HG03097 (cell line): ENCODE measurements around the gene CCDC178.
A peak's percentile ranks its signal among the peaks of the same experiment; 100 is the strongest.

Experiments
- ATAC-seq: cut with Tn5 transposase; IDR thresholded peaks from one replicate; pipeline ENCODE4 v1.9.1; 2021; ENCODE audit not compliant: unreplicated experiment, low FRiP score

The CCDC178 gene

GRCh38 chr18:32930695-32931301, 509.7 kb downstream of the CCDC178 start:
- ATAC-seq = peak; percentile 93

DNA sequence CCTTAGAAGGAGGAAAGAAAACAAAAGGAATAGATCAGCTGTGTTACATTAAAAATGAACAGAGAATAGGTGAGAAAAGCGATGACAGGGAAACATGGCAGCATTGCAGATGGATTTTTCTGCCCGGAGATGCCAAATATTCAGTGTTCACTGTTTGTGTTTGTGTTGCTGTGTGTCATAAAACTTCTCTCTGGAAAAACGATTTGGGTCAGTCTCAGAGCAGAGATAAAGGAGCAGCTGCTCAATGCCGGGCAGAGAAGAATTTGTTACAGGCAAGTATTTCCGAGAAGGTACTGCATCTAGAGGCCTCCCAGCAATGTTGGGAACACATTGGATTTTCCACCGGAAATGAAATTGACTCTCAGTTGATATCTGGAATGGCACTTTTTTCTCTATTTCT, 511.3 kb downstream of the CCDC178 start:
- ATAC-seq = no peak

DNA sequence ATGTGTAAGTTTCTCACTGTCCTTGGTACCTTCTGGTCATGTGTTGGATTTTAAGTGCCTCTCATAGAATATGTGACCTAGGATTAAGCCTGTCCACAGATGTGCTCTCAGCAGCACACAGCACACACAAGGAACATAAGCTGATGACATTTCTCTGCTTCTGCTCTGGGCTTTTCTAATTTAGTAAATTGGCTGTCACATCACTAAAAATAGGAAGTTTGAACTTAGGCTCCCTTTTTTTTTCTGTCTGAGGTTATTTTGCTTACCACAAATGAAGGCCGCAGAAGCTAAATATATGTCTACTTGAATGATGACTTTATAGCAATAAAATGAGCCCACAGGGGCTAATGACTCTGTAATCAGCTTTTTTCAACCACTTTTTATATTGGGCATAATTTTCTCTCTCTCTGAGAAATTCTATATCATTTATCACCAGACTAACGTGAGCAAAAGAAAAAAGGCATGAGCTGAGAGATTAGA, 517.5 kb downstream of the CCDC178 start:
- no peak for ATAC-seq

DNA sequence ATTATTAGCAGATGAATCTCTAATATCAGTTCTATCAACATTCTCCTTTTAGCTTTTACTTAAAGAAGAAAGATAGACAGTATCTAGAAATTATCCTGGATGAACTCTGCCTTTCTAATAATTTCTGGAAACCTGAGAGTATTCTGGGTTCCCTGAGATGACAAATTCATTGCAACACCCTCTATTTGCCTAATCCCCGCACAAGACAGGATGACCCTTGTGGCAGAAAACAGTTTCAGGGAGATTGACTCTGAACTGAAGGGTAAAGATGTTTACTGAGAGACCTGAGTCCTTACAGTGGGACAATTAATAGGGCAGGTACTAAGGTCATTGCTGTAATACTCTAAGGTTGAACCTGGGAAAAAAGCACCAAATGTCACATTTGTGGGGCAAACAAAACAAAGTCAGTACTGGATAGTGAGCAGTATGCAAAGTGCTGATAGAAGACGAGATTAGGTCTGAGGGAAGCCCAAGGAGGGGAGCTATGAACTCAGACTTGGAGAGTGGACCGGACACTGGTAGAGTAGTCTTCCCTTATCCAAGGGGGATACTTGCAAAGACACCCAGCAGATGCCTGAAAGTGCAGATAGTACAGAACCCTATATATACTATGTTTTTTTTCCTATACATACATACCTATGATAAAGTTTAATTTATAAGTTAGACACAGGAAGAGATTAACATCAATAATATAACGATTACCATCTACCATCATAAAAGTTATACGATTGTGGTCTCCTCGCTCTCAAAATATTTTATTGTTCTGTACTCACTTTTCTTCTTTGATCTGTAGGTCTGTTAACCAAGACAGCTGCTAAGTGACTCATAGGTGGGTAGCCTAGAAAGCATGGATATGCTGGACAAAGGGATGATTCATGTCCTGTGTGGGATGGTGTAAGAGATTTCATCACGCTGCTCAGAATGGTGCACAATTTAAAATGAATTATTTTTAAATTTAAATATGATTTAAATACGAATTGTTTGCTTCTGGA, 519.4 kb downstream of the CCDC178 start:
- ATAC-seq = no peak

DNA sequence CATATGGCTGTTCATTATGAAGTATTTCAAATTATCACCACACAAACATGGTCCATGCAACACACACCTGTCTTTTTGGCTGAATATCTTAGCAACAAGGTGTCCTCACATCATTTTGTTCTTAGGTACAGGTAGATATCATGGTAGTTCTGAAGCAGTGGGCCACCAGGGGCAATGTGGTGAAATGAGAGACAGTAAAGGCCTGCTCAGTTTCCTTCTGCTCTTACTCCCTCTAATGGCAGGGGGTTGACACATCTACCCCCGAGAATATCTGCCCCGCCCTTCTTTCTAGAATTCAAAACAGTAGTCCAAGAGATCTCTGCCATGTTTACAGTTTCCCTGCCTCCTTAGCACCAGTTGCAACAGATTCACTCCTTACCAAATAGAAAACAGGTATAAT, 520.7 kb downstream of the CCDC178 start:
- peak; percentile 95 for ATAC-seq

DNA sequence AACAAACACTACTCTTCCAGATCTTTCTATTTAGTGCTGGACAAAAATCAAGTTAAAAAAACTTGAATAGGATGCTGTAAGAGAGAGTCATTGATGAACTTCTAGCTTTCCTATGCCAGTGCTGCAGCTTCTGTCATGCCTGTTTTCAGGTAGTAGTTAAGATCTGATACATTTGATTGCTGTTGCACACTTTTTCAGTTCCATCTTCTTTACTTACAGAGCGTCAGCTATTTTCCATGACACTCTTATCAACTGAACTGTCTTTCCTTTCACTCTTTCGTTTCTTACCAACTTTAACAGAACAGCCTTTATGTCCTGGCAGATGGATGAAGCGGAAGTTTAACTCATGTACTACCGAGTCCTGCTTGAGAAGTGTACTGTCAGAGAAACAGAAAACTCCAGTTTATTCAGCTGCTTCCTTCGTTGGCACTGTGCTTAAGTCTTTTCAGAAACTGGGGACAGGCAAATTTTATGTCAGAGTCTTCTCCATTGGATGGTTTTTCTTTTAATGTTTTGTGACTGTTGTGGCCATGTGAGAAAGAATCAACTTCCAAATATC, 521.8 kb downstream of the CCDC178 start:
- ATAC-seq = no peak

DNA sequence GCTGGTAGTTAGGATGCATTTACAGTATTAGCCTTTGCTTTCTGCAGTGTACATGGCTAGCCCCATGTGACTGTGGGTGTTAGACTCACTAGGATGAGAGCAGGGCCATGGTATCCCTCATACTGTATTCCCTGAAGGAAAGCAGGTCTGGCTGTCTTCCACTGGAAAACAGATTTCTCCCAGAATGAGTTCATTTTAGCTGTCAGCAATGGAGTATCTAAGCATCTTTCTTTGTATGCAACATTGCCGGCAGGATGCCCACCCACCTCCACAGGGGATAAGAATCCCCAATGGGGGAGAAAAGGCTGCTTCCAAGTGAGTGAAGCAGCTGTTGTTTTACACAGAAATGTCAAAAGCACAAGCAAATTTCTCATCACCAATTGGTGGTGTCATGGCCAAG, 525.0 kb downstream of the CCDC178 start:
- ATAC-seq = no peak

- ATAC-seq = no peak
These were observed 528.7 kb downstream of the CCDC178 start for GRCh38 chr18:32911660-32912284.

DNA sequence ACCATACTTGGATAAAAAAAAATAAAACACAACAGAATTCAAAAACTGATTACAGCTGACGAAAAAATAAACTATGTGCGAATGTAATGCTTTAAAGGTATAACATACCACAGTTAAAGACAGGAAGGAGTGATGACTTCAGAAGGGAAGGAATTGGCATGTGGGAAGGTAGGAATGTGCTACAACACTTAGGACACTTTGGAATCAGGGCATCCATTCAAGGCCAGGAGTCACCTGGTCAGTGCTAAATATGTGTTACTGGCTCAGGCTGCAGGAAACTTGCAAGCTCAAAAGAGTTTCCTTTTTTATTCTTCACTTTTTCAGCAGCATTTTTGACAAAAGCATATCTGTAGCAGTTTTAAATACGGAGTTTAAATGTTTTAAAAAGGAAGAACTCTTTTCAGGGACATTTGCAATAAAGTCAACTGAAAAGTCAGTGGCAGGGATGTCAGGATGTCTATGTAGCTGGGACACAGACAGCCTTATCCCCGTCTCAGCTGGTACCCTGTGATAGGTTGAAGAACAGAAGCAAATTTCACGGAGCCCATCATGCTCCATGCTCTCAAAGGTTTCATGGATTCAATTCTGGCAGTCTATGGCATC, 529.7 kb downstream of the CCDC178 start:
- no peak for ATAC-seq

DNA sequence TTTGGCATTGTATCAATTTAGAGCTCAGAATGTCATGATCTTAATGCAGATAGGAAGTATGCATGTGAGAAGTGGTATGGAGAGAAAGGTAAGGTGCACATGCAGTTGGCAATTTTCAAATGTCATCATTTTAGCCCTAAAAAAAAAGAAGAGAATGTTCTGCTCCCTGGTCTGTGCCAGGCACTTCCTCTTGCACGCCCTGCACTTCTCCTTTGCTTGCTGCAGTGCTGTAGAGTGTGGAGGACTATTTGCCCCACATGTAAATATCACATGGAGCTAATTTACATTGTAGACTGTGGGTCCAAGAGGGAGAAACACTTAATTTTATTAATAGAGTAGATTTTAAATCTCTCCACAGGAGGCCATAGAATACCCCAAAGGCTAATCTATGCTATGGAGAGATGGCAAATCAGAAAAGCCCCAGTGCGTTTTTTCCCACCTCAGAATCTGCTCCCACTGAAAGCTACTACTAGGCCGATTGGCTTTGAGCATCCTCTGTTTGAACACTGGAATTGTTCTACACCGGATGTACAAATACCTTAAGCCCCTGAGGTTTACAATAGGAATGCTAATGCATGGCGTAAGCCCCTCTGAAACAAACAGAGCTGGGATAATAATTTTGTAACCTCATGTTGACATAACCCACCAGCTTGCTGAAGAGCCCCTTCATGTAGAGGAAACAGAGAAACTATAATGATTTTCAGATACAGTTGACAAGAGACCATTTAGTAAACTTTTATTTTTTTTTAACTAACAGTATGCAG, 530.5 kb downstream of the CCDC178 start:
- ATAC-seq = no peak

DNA sequence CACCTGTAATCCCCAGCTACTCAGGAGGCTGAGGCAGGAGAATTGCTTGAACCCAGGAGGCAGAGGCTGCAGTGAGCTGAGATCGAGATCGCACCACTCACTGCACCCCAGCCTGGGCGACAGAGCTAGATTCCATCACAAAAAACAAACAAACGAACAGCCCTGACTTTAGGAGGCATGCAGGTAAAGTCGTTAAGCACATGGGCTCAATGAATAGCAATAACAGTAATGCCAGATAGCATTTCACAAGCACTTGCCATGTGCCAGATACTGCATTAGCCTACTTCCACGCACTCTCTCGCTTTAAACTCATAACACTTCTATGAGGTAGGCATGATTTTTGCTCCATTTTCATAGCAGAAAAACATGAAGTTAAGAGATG, 532.1 kb downstream of the CCDC178 start:
- no peak for ATAC-seq

GRCh38 chr18:32907648-32908423, 532.7 kb downstream of the CCDC178 start:
- no peak for ATAC-seq

DNA sequence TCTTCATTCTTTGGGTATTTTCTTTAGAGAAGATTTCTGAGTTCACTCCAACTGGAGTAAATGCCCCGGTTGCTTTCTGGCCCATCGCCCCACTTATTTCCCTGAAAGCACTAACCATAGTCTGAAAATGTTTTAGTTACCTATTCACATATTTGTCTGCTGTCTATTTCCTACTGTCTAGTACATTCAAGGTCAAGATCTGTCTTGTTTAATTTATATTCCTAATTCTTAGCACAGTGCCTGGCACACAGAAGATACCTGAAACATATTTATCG, 533.3 kb downstream of the CCDC178 start:
- ATAC-seq = no peak

- no peak for ATAC-seq
These were observed 533.8 kb downstream of the CCDC178 start for GRCh38 chr18:32906506-32907310.

DNA sequence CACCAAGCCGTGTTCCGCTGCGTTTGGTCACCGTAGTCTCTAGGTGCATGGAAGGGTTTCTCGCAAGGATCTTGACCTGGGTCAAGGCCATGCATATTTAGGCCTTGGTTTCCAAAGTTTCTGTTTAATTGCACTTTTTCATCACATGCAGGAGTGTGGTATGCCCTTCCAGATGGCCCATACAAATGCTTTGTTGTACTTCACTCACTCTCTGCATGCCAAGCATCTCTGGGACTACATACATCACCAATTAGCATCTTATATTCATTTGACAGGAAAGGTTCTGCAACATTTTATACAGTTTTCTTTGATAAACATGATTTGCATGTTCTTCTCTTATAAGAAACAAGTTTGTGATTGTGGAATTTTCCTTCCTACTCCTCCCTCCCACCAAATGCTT, 534.9 kb downstream of the CCDC178 start:
- ATAC-seq = no peak

GRCh38 chr18:32902568-32903330, 537.8 kb downstream of the CCDC178 start:
- ATAC-seq = no peak

- ATAC-seq = no peak
These were observed 540.7 kb downstream of the CCDC178 start for GRCh38 chr18:32899819-32900218.
